Cortex of kidney (tissue), 1 donor: ENCODE data around the gene LRIT1.

Experiments used
- DNase-seq: peaks from one replicate; lab custom pipeline; 2025; lab: John Stamatoyannopoulos, UW

Gene LRIT1

GRCh38 chr10:84254552-84255478 lies 13.5 kb upstream of the LRIT1 start:
- no peak for DNase-seq

GRCh38 chr10:84248794-84249193 lies 7.4 kb upstream of the LRIT1 start:
- DNase-seq: no peak

DNA sequence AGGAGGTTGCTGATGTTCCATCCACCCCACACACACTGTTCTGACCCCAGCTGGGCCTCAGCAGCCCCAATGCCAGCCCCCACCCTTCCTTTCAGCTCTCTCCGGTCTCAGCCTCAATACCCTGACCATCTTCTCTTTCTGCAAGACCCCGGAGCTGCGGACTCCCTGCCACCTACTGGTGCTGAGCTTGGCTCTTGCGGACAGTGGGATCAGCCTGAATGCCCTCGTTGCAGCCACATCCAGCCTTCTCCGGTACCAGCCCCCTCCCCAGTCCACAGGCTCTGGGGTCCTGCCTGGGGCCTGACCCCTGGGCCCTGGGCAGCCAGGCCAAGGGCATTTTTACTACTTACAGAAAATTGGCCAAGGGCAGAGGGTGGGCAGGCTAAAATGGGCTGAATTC lies 6.2 kb upstream of the LRIT1 start:
- no peak for DNase-seq

DNA sequence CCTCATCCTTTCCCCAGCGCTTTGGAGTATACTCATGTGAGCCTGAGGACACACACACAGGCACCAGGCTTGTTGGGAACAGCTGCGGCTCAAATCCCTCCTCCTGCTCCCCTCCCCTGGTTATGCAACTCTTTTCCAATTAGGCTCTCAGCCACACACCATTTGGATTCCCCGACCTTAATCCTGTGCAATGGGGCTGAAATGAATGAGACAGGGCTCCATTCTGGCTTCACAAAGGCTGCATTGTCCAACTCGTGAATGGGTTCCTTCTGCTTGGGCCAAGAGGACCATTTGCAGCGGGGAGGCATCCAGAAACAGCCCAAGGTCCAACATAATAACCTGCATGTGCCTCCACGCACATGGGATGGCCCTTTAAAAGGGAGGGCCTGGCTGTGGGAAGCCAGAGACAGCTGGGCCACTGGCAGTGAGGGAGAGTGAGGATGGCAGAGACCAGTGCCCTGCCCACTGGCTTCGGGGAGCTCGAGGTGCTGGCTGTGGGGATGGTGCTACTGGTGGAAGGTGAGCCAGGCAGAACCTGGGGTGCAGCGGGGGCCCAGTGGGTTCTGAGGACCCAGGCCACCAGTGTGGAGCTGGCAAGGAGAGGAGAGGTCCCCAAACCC lies 3.4 kb upstream of the LRIT1 start, which contains the start of gene RGR:
Gene RGR (plus strand): TSS at position 403 of the 620 bp plus-strand sequence. CDS start 38 bp downstream, at position 441.
- no peak for DNase-seq

GRCh38 chr10:84243759-84244158 lies 2.4 kb upstream of the LRIT1 start:
- no peak for DNase-seq

DNA sequence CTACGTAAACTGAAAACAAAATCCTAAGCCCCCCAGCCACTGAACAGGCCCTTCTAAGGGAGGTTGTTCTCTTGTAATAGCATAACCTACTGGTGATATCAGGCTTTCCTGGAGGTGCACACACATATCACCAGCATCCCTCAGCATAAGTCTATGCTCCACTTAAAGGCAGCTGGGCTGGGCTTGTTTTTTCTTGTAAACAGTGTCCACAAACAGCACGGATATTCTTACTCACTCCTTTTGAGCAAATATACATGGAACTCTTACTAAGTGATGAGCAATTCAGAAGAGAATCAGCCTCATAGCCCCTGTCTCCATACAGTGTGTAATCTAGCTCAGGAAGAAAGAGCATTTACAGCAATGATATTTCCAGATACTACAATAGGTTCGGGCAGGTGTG lies 2.4 kb downstream of the LRIT1 start:
- DNase-seq: no peak

DNA sequence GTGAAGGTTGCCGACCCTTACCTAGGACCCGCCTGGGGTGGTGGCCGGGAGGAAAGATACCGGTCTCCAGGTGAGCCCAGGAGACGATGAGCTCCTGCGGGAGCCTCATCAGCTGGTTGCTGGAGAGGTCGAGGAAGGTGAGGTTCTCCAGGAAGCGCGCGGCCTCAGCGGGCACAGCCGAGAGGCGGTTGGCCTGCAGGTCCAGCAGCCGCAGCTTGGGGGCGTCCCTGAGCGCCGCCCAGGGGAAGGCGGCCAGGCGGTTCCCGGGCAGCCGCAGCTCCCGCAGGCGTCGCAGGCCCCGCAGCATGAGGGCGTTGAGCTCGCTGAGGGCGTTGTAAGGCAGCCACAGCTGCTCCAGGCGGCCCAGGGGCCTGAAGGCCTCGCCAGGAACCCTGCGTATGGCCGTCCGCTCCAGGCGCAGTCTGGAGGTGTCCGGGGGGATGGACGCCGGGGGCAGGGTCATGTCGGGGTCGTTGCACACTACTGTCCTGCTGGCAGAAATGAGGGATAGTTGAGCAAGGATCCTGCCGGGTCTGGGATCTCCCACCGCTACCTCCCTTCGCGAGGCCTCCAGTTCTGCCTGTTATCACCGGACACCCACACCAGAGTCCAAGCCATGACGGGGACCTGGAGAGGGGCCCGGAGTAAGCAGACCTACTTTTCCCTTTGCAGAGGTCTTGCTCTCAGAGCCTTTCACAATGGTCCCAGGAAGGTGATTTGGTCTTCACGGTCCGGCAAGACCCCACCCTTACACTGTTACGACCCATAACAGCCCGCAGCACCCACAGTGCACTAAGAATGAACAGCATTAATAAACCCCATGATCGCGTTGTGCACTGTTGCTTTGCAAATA lies 3.9 kb downstream of the LRIT1 start:
- DNase-seq: no peak

DNA sequence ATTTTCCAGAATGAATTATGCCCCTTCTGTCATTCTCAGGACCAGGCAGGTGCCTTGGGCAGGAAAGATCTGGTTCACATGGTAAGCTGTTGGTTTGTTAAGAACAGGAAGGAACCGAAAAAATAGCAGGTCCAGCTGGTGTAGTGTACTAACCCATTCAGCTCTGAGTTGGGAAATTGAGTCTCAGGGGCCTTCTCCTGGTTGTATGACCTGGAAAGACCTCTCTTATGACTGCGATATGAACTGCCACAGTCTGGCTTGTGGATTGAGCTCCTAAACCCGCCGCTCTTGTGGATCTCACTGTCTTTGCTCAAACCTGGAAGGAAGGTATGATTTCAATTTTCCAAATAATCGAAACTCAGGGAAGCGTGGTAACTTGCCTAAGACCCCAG lies 4.5 kb downstream of the LRIT1 start:
- no peak for DNase-seq

GRCh38 chr10:84235096-84235495 lies 6.2 kb downstream of the LRIT1 start:
- DNase-seq: no peak

DNA sequence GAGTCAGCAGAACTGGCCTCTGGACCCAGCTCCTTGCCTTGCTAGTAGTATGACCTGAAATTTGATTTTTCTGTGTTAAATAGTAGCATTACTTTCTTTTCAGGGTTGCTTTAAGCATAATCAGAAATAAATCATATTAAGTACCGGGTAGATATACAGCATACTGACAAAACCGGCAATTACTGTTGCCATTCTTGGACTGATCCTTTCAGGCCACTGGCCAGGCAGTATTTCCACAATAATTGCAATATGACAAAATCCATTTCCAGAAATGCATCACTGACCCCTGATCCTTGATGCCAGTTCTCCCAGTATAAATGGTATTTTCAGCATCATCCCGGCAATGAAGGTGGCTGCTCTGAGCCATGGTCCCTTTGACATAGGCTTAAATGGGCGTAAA lies 6.9 kb downstream of the LRIT1 start:
- no peak for DNase-seq

DNA sequence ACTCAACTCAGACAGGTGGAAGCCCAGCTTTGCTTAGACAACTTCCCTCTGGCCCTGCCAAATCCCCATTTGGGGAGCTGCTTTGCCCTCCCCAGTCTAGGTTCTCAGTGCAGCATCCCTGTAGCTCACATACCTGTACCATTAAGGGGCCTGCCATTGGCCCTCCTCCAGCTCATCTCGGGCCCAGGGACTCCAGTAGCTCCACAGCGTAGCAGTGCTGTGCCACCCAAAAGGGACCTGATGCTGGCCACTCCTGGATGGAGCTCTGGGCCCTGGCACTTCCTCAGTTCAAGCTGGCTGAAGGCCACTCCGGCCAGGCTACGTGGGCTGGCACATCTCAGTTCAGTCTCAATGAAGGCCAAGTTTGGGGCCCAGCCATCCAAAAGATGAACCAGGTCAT lies 7.4 kb downstream of the LRIT1 start:
- no peak for DNase-seq

- DNase-seq: no peak
Measured at GRCh38 chr10:84232376-84232775, 9.0 kb downstream of the LRIT1 start.

DNA sequence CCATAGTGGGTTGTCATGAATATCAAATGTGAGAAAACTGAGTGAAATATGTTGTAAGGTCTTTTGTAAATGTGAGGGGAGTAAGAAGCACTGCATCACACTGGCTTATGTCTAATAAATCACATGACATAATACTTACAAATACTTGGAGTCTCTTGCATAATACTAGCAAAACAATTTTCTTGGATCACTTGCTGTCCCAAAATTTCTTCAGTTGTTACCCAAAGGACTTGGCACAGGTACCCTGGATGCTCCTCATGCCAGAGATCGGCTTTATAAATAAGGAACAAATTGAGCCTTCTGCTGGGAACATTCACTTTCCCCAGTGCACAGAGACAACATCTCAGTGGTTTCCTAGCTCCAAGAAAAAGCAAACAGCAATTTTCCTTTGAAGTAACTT lies 11.0 kb downstream of the LRIT1 start:
- no peak for DNase-seq

GRCh38 chr10:84227810-84228209 lies 13.5 kb downstream of the LRIT1 start:
- DNase-seq: no peak

GRCh38 chr10:84226616-84227015 lies 14.7 kb downstream of the LRIT1 start:
- no peak for DNase-seq

- DNase-seq: no peak
Measured at GRCh38 chr10:84225427-84226173, 15.7 kb downstream of the LRIT1 start, which contains the start of gene LRIT2. LRIT2 (minus strand) TSS chr10:84225544; CDS start chr10:84225520, 24 bp downstream.

- no peak for DNase-seq
Measured at GRCh38 chr10:84224411-84225028, 16.8 kb downstream of the LRIT1 start.

GRCh38 chr10:84221916-84222315 lies 19.4 kb downstream of the LRIT1 start:
- DNase-seq: no peak

DNA sequence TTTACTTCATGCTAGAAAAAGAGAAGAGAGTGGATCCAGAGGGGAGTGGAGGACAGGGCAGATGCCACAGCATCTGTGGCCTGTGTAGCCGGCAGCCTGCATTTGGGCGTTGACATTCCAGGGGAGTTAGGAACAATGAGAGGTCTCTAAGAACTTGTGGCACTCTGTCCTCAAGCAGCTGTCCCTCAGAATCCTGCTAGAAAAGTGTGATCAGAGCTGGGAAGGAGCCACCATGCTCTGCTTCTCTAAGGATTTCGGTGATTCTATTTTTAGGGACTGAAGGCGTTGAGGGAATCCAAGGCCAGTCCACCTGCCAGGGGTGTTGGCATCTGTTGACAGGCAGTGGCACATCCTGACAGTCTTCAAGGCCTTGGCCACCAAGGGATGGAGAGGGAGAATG lies 23.6 kb downstream of the LRIT1 start:
- DNase-seq: no peak

- no peak for DNase-seq
Measured at GRCh38 chr10:84216834-84217233, 24.5 kb downstream of the LRIT1 start.

- no peak for DNase-seq
Measured at GRCh38 chr10:84214612-84215235, 26.6 kb downstream of the LRIT1 start.
